ENCODE measurements around the gene LONRF2.

DNA sequence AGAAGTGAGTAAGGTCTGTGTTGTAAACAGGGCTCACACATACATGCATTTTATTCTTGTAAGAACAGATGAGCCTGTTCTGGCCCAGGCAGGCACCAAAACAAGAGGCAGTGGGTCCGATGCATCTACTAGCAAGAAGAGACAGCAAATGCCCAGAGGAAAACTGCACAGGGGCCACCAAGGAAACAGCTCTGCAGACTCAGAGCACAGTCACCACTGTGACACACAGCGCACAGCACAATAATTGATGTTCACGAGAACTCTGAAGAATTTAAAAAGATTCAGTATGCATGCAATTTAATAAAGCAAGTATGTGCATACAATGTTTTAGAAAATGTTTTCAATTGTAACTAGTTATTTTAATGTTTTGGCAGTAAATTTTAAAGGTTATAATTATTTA, 24.8 kb downstream of the LONRF2 start:
- TF ChIP-seq, protein P1, sequence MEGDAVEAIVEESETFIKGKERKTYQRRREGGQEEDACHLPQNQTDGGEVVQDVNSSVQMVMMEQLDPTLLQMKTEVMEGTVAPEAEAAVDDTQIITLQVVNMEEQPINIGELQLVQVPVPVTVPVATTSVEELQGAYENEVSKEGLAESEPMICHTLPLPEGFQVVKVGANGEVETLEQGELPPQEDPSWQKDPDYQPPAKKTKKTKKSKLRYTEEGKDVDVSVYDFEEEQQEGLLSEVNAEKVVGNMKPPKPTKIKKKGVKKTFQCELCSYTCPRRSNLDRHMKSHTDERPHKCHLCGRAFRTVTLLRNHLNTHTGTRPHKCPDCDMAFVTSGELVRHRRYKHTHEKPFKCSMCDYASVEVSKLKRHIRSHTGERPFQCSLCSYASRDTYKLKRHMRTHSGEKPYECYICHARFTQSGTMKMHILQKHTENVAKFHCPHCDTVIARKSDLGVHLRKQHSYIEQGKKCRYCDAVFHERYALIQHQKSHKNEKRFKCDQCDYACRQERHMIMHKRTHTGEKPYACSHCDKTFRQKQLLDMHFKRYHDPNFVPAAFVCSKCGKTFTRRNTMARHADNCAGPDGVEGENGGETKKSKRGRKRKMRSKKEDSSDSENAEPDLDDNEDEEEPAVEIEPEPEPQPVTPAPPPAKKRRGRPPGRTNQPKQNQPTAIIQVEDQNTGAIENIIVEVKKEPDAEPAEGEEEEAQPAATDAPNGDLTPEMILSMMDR (IDR thresholded peaks at IDR 0.05) = no peak
- no peak for TF ChIP-seq POLR2A (IDR thresholded peaks at IDR 0.05)

Measured in thyroid gland (tissue), 4 donors.